Daoy (cell line): ENCODE results near the gene ARHGAP12. TPM values are rescaled to one million over a fixed set of nuclear protein-coding genes. Genes with fewer than 3 reads are reported as not detected.

Experiments used
- DNase-seq: peaks from one replicate; pipeline ENCODE4 v3.0.0-alpha.2; 2015; ENCODE audit warnings: low read depth
- total RNA-seq: library from RNA; depleted of rRNA; stranded (reverse); fragments of >200 nt; shearing (Covaris generic); gene quantifications from 2 replicates; pipeline ENCODE4 v1.2.3, GENCODE V29; 2014

Gene ARHGAP12
- total RNA-seq, 1 experiment from 2014 or later: 20.7 TPM

DNA sequence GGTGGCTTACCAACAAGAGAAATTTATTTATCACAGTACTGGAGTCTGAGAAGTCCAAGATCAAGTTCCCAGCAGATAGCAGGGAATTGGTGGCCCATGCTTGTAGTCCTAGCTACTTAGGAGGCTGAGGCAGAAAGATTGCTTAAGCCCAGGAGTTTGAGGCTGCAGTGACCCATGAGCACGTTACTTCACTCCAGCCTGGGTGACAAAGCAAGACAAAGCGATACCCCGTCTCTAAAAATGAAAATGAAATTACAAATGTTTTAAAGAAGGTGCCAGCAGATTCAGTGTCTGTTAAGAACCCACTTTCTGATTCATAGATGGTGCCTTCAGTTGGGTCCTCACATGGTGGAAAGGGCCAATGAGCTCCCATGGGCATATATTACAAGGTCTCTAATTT lies 20.6 kb upstream of the ARHGAP12 start:
- no peak for DNase-seq

DNA sequence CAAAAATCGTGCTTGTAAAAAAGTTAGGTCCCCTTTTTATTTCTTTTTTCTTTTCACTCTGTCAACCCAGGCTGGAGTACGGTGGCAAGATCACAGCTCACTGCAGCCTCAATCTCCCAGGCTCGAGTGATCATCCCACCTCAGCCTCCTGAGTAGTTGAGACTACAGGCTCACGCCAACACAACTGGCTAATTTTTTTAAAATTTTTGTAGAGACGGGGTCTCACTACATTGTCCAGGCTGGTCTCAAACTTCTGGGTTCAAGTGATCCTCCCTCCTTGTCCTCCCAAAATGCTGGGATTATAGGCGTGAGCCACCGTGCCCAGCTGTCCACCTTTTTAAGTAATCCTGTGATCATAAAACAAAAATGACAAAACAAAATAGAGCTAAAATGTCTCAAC lies 19.4 kb upstream of the ARHGAP12 start:
- no peak for DNase-seq

DNA sequence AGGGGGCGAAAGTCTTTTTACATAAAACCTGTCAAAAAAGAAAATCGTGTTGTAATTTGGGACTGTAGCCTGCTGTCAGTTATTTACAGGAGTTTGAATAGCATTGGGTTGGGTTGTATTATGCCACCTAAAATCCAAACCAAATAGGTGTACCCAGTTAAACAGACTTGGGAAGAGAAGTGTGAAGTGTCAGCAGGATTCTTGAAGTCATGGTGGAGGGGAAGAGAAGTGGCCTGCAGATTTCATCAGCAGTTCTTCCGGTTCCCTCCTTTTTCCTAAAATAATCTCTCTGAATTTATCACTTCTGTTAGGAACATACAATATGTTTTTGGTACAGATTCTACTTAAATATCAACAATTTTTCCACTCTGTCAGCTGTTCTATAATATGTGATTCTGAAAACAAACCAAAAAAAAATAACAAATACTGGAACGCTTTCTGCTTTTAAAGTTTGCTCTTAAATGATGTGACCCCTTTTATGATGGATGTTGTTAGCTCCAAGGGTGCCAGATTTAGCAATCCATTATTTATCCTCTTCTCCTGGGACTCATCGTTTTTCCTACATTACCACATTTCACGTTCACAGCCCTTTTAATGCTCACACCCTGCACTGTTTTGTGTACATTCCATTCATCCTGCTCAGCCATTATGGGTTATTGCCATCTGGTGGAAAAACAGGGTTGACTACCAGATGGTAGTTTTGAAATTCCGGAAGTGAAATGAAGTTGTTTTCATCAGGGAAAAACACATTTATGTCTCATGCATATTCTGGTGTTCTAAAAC lies 18.7 kb upstream of the ARHGAP12 start:
- DNase-seq: peak; percentile 72

DNA sequence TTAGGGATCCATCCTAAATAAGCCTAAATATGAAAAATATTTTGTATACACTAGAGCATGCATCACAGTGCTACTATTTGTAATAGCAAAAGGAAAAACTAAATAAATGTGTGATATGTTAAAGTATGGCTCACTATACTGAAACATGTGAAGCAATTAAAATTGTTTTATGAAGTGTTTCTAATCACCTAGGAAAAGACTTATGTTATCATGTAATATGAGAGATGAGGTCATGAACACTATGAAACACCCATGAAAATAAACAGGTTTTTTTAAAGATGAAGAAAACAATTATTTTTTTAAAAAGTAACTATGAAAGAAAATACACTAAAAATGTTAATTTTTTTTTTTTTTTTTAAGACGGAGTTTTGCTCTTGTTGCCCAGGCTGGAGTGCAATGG lies 16.8 kb upstream of the ARHGAP12 start:
- DNase-seq: no peak

DNA sequence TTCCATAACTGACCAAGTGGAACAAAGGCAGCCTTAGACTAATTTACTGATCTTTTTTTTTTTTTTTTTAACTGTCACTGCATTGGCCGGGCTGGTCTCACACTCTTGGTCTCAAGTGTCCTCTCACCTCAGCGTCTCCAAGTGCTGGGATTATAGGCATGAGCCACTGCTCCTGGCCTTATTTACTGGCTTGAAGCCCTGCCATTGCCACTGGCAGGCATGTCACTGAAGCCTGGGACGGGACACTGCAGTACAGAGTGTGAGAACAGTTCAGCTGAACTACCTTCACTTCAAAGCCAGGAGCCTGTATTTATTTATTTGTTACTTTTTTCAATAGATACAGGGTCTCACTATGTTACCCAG lies 15.4 kb upstream of the ARHGAP12 start:
- no peak for DNase-seq

DNA sequence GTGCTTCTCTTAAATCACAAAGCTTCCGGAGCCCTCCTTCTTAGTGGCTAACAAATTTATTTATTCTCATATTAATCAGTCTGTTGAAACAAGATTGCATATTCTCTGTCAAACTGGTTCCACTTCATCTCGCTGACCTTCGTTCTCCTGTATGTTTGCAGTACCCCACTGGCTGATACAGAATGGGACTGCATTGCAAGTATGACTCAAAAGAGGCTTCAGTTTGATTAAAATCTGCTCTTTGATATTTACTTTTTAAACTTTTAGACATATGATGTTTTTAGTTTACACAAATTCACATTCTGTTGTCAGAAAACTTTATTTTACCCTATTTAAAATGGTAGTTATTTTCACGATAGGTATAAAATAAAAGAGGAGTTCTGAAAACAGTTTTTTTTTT lies 14.3 kb upstream of the ARHGAP12 start:
- DNase-seq: no peak

DNA sequence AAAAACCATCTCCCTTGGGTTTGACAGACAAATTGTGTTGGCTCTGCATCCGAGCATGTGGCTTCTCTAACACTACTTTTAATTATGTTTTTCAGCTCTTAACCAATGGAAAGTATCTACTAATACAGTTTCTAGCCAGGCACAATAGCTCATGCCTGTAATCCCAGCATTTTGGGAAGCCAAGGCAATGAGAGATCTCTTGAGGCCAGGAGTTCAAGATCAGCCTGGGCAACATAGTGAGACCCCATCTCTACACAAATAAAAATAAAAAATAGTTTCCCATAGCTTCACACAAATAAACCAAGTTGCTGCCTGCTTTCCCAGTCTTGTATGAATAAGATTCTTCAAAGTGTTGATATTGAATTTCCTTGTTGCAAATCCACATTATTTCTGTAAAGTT lies 13.8 kb upstream of the ARHGAP12 start:
- DNase-seq: no peak

DNA sequence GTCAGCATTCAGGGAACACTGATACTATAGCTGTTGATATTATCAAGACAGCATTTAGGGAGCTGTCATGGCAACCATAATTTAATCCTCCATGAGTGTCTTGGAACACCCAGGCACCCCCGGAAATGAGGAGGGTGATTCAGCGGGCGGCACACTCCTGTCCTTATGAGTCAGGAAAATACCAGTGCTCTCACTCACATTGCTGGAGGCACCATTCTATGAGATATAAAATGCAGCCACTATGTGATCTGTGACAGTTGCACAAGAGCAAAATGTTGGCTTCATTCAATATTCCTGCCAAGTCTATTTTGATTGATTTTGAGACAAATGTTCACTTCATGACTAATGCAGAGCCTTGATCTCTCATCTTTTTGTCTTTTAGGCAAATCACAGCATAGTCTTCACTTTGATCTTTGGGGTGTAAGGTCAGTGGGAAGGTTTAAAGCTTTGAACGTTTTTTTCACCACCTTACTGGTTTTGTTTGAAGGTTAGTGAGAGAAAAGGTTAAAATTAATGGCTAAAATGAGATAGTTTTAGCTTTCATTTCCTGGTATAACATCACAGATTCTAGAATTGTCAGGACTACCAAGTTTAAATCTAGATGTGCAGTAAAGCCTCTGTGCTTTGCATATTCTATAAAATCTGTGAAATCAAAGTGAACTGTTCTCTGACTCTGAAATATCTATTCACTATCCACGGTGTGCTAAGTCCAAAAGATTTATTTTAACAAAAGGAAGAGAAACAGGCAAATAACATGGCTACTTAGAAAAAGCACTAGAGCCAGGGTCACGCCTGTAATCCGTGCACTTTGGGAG lies 12.4 kb upstream of the ARHGAP12 start:
- DNase-seq: peak; percentile 95

DNA sequence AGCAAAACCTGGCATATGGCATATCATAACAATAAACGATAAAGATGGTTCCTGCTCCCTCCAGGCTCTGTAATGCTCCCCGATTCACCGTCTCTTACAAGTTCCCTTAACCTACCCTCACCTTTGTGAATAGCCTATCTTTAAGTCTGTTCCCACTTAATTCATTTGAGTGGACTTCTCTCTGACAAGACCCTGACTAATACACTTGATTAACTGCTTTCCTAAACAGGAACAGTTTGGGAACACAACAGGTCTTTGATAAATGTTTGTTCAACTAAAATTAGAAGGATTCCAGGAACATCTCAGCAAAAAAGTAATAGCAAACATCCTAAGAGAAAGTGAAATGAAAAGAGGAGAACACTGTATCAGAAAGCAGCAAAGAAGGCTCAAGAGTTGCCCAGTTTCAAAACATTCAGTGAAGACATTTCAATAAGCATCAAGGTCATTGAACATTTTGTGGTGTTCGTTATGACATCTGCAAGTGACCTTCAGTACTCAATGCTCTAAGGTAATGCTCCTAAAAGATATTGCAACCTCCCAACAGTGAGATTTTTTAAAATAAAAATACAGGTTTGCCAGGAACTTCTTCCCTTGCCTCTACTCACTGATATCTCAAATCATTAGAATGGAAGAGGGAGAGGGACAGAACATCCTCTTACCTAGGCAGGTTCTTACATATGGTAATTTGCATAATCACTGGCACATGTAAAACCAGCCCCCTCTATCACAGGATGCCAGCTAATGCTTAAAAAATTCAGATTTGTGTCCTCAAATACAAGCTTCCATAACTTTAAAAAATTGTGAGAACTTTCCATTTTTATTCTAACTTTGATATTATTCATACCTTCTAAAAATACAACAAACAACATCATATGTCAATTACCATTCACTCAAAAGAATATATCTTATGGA lies 11.4 kb upstream of the ARHGAP12 start:
- DNase-seq: no peak

DNA sequence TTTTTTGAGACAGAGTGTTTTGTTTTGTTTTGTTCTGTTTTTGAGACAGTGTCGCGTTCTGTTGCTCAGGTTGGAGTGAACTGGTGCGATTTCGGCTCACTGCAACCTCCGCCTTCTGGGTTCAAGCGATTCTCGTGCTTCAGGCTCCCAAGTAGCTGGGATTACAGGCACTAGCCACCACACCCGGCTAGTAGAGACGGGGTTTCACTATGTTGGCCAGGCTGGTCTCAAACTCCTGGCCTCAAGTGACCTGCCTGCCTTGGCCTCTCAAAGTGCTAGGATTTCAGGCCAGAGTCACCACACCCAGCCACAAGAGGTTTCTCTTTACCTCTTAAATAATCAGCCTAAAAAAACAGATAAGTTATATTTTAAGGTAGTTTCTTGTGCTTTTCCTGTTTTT lies 8.7 kb upstream of the ARHGAP12 start:
- DNase-seq: no peak

DNA sequence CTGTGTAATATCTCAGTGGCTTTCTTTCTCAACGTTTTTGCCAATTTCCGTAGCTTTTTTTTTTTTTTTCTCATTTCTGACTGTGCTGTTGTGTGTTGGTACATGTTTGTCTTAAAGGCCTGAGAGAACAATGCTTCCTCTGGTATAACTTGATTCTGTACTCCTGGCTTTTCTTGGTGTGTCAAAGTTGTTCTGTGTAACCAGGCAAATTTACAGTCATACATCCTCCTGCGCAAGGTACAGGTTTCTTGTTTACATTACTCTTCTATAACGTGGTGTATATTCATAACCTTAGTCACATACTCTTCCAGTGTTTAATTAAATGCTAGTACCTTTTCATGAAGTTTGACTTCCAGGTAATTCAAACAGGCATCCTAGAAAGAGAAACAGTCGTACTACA lies 8.3 kb upstream of the ARHGAP12 start:
- no peak for DNase-seq

DNA sequence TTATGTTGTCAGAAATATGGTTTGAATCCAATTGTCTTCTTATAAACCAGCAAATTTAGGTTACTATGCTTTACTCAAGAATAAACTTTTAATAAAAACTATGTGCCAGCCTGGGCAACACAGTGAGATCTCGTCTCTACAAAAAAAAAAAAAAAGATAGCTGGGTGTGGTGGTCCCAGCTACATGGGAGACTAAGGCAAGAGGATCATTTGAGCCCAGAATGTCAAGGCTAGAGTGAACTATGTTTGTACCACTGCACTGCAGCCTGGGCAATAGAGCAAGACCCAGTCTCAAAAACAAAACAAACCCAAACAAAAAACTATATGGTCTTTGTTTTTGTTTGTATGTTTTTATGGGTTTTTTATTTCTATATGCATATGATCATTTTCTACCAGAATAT lies 7.5 kb upstream of the ARHGAP12 start:
- DNase-seq: no peak

DNA sequence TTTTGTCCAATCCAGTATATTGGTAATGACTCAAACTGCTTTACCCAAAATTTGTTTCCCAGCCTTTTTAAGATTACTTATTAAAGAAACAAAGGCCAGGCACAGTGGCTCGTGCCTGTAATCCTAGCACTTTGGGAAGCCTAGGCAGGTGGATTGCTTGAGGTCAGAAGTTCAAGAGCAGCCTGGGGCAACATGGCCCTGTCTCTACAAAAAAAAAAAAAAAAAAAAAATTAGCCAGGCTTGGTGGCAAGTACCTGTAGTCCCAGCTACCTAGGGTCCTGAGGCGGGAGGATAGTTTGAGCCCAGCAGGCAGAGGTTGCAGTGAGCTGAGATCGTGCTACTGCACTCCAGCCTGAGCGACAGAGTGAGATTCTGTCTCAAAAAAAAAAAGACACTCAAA lies 7.0 kb upstream of the ARHGAP12 start:
- no peak for DNase-seq

DNA sequence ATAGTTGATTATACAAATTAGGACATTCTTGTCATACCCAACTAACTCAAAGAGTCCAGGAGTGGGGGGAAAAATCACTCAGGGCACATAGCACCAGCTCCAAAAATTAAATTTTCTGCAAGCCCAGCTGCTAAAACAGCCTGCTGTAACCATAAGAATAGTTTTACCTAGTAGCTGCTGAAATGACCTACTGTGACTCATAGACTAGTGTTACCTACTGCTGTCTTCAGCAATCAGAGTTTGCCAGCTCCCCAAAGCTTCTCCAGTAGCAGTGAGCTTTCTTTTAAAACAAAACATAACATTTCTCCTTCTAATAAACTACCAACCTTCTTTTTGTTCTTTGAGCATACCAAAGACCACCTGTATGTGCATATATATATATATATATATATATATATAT lies 4.2 kb upstream of the ARHGAP12 start:
- no peak for DNase-seq

DNA sequence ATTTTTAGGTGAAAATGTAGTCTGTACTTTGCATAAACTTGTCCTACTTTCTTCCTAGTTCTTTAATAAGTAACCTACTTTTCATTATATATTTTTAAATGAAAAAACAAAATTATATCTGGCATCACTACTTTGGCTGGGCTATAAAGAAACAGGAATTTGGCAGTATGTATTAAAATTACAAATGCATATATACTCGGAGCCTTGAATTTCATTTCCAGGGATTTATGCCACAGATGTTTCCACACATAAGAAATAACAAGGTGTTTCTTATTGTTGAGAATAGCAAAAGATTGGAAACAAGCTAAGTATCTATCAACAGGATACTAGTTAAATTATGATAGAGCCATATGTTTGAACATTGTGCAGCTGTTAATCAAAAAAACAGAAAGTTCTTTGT lies 2.2 kb upstream of the ARHGAP12 start:
- no peak for DNase-seq

DNA sequence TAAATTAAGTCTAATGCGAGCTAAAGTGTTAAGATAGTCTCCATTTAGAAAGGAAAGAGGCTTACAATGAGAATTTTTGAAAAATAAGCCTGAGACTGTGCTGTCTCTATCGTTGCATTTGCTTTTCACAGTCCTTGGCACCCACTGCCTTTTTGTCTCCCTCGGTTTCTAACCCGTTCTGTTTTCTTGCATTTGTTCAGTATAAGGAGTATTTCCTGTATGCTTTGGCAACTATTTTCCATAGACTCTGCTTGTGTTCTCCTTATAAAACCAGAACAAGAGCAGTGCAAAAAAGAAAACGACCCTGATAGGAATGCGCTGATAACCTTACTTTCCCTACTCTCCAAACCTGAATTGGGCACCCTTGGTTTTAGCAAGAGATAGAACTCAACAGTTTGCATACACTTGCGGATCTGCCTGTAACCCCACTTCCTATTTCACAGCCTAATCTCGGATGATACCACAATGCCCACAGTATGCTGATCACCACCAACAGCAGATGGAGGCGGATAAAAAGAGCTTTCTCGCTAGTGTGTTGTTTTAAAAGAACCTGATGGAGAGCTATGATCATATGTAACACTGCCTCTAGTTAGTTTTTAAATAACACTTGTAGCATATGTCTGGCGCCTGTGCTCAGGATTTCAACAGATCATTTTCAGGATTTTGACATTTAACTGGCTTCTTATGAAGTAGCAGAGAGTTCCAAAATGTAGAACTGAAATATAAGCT lies 1.6 kb upstream of the ARHGAP12 start:
- no peak for DNase-seq

DNA sequence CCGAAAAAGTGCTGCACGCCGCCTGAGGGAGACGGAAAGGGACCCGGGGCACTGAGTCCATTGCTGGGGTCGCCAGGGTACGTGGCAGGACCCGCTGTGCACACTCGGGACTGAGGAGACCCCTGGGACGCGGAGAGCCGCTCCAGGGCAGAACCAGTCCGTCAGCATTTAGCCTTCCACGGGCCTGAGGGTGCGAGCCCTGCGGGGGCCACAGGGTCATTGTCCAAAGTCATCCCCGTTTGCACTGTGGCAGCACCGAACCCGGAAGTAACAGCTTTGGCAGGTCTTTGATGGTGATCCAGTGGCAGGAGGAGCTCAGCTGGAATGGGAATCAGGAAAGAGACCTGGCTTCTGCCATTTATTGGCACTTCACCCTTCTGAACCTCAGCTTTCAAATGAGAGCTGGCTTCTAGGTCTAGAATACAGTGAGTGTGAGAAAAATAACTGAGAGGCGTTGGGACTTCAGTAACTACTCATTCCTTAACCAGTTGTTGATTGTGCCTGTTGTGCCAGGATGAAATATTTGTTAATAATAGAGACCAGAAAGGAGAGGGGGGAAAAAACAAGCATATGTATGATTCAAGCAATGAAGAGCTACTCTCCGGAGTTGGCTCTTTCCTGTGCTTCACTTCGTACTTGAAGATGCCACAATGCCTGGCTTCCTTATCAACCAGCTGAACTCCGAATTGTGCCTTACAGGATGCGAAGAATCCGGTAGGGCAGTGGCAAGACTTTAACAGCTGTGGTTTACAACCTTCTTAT lies 811 bp upstream of the ARHGAP12 start:
- peak; percentile 42 for DNase-seq

DNA sequence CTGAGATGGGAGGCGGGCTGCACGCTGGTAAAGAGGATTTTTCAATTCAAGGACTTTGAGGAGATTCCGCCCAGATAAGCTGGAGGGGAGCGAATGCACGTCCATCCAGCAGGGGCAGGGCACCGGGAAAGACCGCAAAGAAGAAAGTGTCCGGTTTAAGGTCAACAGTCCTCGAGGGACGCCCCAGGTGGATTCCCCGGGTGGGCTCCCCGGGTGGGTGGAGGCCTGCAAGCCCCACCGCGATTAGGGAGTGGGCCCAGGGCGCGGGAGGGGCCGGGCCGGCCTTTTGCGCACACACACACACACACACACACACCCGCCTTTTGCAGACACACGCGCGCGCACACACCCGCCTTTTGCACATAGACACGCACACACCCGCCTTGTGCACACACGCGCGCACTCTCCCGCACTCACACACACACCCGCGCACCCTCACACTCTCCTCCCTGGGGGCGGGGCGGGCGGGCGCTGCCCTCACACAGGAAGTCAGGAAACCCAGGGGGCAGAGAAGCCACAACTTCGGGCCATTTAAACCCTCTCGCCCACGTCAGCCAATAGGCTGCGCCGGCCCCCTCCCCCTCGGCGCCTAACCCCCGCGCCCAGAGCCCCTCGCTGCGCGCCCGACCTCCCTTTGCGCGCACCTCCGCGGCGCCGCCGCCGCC lies 615 bp downstream of the ARHGAP12 start:
- DNase-seq: peak; percentile 58

DNA sequence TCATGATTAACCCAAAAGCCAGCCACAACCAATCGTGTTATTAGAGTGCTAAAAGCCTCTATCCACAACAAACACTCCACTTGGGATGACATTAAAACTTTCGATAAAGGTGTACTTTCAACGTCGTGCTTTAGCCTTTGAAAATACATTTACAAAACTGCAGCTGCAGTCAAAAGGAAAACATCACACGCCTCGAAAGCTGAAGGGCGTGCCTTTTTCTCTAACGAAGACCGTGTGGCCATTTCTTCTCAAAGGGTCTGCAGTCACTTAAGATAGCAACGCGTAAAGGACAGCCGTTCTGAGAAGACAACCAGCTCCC lies 1.1 kb downstream of the ARHGAP12 start:
- DNase-seq: no peak

DNA sequence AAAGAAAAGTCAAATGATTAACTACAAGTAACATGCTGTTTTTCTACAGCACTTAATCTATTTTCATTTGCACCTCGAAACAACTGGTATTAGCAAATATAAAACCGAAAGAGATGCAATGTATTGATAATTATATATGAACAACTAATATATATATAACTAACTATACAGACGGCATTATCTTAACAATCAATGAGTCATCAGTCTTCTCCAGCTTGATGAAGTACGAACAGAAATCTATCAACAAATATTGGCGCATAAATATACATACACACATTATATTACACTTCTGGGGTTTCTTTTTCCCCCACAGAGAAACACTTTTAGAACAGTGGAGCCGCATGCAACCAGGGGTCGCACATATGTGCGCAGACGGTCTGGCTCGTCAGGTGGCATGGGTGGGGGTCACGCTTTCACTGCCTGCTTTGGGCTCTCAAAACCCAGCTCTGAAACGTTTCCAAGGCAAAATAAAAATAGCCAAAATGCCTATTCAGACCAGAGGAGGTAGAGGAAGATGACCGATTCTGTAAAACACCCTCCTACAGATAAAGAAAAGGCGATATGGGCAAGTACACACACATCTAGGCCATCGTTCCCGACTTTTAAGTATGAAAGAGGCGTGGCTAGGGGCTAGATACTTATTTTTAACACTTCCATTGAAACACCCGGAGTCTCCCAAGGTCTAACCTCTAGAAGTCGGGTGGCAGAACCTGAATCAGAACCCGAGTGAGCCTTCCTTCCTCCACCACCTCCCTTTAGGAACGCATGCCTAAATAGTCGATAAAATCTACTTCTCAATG lies 1.7 kb downstream of the ARHGAP12 start:
- no peak for DNase-seq
